Central memory CD8-positive, alpha-beta T cell (primary cell): ENCODE measurements around the gene KRTAP9-1.

Experiments used
- ATAC-seq: fragments of 150-1000 bp; cut with Tn5 transposase; replicated peaks from 2 replicates; pipeline ENCODE4 v1.10.0; 2022; ENCODE audit warnings: mild to moderate bottlenecking, moderate FRiP score, moderate number of reproducible peaks; ENCODE audit not compliant: poor library complexity, severe bottlenecking; ENCODE audit errors: extremely low read depth
- DNase-seq, 2 donors: peaks; one replicate each; pipeline ENCODE4 v3.0.0; 2021; ENCODE audit warnings: low spot score in 2 of 2
- H3K27ac Mint-ChIP-seq: one replicate; pipeline ENCODE4 v1.8.0; 2022; ENCODE audit warnings: low read depth, mild to moderate bottlenecking, moderate library complexity, mixed read lengths
- H3K27me3 Mint-ChIP-seq: one replicate; pipeline ENCODE4 v1.8.0; 2022; ENCODE audit warnings: mixed read lengths
- H3K36me3 Mint-ChIP-seq: one replicate; pipeline ENCODE4 v1.8.0; 2022; ENCODE audit warnings: mild to moderate bottlenecking, moderate library complexity, mixed read lengths; ENCODE audit not compliant: insufficient read depth
- H3K4me1 Mint-ChIP-seq: one replicate; pipeline ENCODE4 v1.8.0; 2022; ENCODE audit warnings: mixed read lengths
- H3K4me3 Mint-ChIP-seq: one replicate; pipeline ENCODE4 v1.8.0; 2022; ENCODE audit warnings: mild to moderate bottlenecking, moderate library complexity, mixed read lengths
- H3K9me3 Mint-ChIP-seq: one replicate; pipeline ENCODE4 v1.8.0; 2022; ENCODE audit warnings: mixed read lengths

KRTAP9-1 gene

GRCh38 chr17:41160648-41161047 is 29.0 kb upstream of the KRTAP9-1 start, which contains the start of gene KRTAP4-4:
KRTAP4-4 (minus strand) TSS chr17:41160748; CDS start chr17:41160691, 57 bp downstream.
- no peaks in the 10 kb centered on the region for H3K4me1 Mint-ChIP-seq
- H3K4me3 Mint-ChIP-seq, result no peak within 1 kb of the TSS
- no peak for DNase-seq
- H3K9me3 Mint-ChIP-seq, result no peaks in the 10 kb centered on the region
- H3K27ac Mint-ChIP-seq, result no peak within 1 kb of the TSS
- no peak for ATAC-seq
- no peaks in the 10 kb centered on the region for H3K36me3 Mint-ChIP-seq
- H3K27me3 Mint-ChIP-seq, result peaks cover 49% of the 10 kb centered on the region

- Mint-ChIP-seq H3K36me3 (no peaks in the 10 kb centered on the region), H3K27me3 (peaks cover 22% of the 10 kb centered on the region), H3K4me1 (no peaks in the 10 kb centered on the region), H3K27ac (no peak overlapping the region), H3K9me3 (no peaks in the 10 kb centered on the region), H3K4me3 (no peak overlapping the region)
- no peak for DNase-seq
- no peak for ATAC-seq
Observed at GRCh38 chr17:41163828-41164227, 25.9 kb upstream of the KRTAP9-1 start.

- Mint-ChIP-seq H3K4me1 (no peaks in the 10 kb centered on the region), H3K27me3 (peaks cover 17% of the 10 kb centered on the region), H3K4me3 (no peak overlapping the region), H3K27ac (no peak overlapping the region), H3K9me3 (no peaks in the 10 kb centered on the region), H3K36me3 (peaks cover 2% of the 10 kb centered on the region)
- DNase-seq (no peak), ATAC-seq (no peak)
Observed at GRCh38 chr17:41167561-41167960, 22.1 kb upstream of the KRTAP9-1 start.

GRCh38 chr17:41168121-41168520 is 21.6 kb upstream of the KRTAP9-1 start, which contains the start of gene KRTAP4-3:
KRTAP4-3 (minus strand) TSS chr17:41168221; CDS start chr17:41168172, 49 bp downstream.
- Mint-ChIP-seq H3K4me3 (no peak within 1 kb of the TSS), H3K9me3 (no peaks in the 10 kb centered on the region), H3K27ac (no peak within 1 kb of the TSS), H3K4me1 (no peaks in the 10 kb centered on the region), H3K27me3 (peaks cover 18% of the 10 kb centered on the region), H3K36me3 (peaks cover 2% of the 10 kb centered on the region)
- no peak for ATAC-seq
- no peak for DNase-seq

- DNase-seq, result no peak
Observed at GRCh38 chr17:41171886-41172285, 17.8 kb upstream of the KRTAP9-1 start.

GRCh38 chr17:41176744-41177387 is 12.8 kb upstream of the KRTAP9-1 start:
- Mint-ChIP-seq H3K4me3 (no peak overlapping the region), H3K27ac (no peak overlapping the region), H3K9me3 (no peaks in the 10 kb centered on the region), H3K36me3 (peaks cover under 1% of the 10 kb centered on the region), H3K27me3 (peaks cover 20% of the 10 kb centered on the region), H3K4me1 (peaks cover 5% of the 10 kb centered on the region)
- no peak for ATAC-seq
- no peak for DNase-seq

More at GRCh38 chr17:41171886-41172285, 17.8 kb upstream of the KRTAP9-1 start:
- Mint-ChIP-seq H3K4me1 (peaks cover 5% of the 10 kb centered on the region), H3K4me3 (no peak overlapping the region), H3K27ac (no peak overlapping the region), H3K9me3 (no peaks in the 10 kb centered on the region), H3K36me3 (peaks cover 2% of the 10 kb centered on the region), H3K27me3 (peaks cover 21% of the 10 kb centered on the region)
- no peak for ATAC-seq

- H3K36me3 Mint-ChIP-seq, result no peaks in the 10 kb centered on the region
- H3K27ac Mint-ChIP-seq, result no peak within 1 kb of the TSS
- peaks cover 11% of the 10 kb centered on the region for H3K27me3 Mint-ChIP-seq
- DNase-seq, result no peak
- no peak for ATAC-seq
- H3K4me1 Mint-ChIP-seq, result peaks cover 5% of the 10 kb centered on the region
- no peak within 1 kb of the TSS for H3K4me3 Mint-ChIP-seq
- no peaks in the 10 kb centered on the region for H3K9me3 Mint-ChIP-seq
Observed at GRCh38 chr17:41177727-41178271, 11.9 kb upstream of the KRTAP9-1 start, which contains the start of gene KRTAP4-2. KRTAP4-2 (minus strand) TSS chr17:41178221; CDS start chr17:41178164, 57 bp downstream.

- no peak for ATAC-seq
Observed at GRCh38 chr17:41178341-41178740, 11.3 kb upstream of the KRTAP9-1 start.

GRCh38 chr17:41178843-41179616 is 10.7 kb upstream of the KRTAP9-1 start:
- no peaks in the 10 kb centered on the region for H3K4me1 Mint-ChIP-seq
- no peaks in the 10 kb centered on the region for H3K36me3 Mint-ChIP-seq
- H3K4me3 Mint-ChIP-seq, result no peak overlapping the region
- DNase-seq, result no peak
- H3K9me3 Mint-ChIP-seq, result no peaks in the 10 kb centered on the region
- no peak overlapping the region for H3K27ac Mint-ChIP-seq
- ATAC-seq, result no peak
- H3K27me3 Mint-ChIP-seq, result peaks cover 11% of the 10 kb centered on the region

More at GRCh38 chr17:41178341-41178740, 11.3 kb upstream of the KRTAP9-1 start:
- H3K9me3 Mint-ChIP-seq, result no peaks in the 10 kb centered on the region
- H3K4me3 Mint-ChIP-seq, result no peak overlapping the region
- no peak overlapping the region for H3K27ac Mint-ChIP-seq
- H3K36me3 Mint-ChIP-seq, result no peaks in the 10 kb centered on the region
- peaks cover 9% of the 10 kb centered on the region for H3K27me3 Mint-ChIP-seq
- peaks cover 3% of the 10 kb centered on the region for H3K4me1 Mint-ChIP-seq
- DNase-seq, result no peak

GRCh38 chr17:41184480-41184961 is 5.2 kb upstream of the KRTAP9-1 start, which contains the start of gene KRTAP4-1:
KRTAP4-1 (minus strand) TSS chr17:41184911; CDS start chr17:41184854, 57 bp downstream.
- ATAC-seq (no peak), DNase-seq (no peak)
- Mint-ChIP-seq H3K4me1 (no peaks in the 10 kb centered on the region), H3K4me3 (no peak within 1 kb of the TSS), H3K9me3 (no peaks in the 10 kb centered on the region), H3K36me3 (no peaks in the 10 kb centered on the region), H3K27ac (no peak within 1 kb of the TSS), H3K27me3 (peaks cover 35% of the 10 kb centered on the region)

GRCh38 chr17:41185001-41185400 is 4.7 kb upstream of the KRTAP9-1 start:
- H3K36me3 Mint-ChIP-seq, result no peaks in the 10 kb centered on the region
- no peak overlapping the region for H3K4me3 Mint-ChIP-seq
- peaks cover 40% of the 10 kb centered on the region for H3K27me3 Mint-ChIP-seq
- H3K9me3 Mint-ChIP-seq, result no peaks in the 10 kb centered on the region
- ATAC-seq (no peak), DNase-seq (no peak)
- H3K27ac Mint-ChIP-seq, result no peak overlapping the region
- no peaks in the 10 kb centered on the region for H3K4me1 Mint-ChIP-seq

GRCh38 chr17:41186872-41187271 is 2.8 kb upstream of the KRTAP9-1 start:
- Mint-ChIP-seq H3K36me3 (no peaks in the 10 kb centered on the region), H3K27ac (no peak overlapping the region), H3K4me3 (no peak overlapping the region), H3K27me3 (peaks cover 59% of the 10 kb centered on the region), H3K4me1 (no peaks in the 10 kb centered on the region), H3K9me3 (no peaks in the 10 kb centered on the region)
- DNase-seq (no peak), ATAC-seq (no peak)
